ENCODE measurements around the gene LRRC71.

- no peak for TF ChIP-seq POLR2A (IDR thresholded peaks at IDR 0.05; ENCODE audit: low read length)
- TF ChIP-seq GATA1 (IDR thresholded peaks at IDR 0.05; ENCODE audit: low read depth, low read length), result no peak
Observed at GRCh38 chr1:156958247-156958714, 37.8 kb downstream of the LRRC71 start.

Data from erythroblast (primary cell).